GM23338 (cell line): Measurements from ENCODE around the gene VAV3.

ENCODE experiments used
- CREB1 ChIP-seq: fragments of 250-450 bp; sonication (Bioruptor Pico); IDR thresholded peaks from 2 replicates; pipeline ENCODE4 v1.5.0; 2020; ENCODE audit warnings: low read depth, mild to moderate bottlenecking, moderate library complexity
- EZH2 ChIP-seq: fragments of 200-600 bp; sonication (generic); IDR thresholded peaks from one replicate; pipeline ENCODE4 v1.8.0; 2017; ENCODE audit warnings: antibody characterized with exemption, mild to moderate bottlenecking, low read depth; ENCODE audit not compliant: unreplicated experiment
- EZH2phosphoT487 ChIP-seq: fragments of 200-600 bp; sonication (generic); IDR thresholded peaks from one replicate; pipeline ENCODE4 v1.8.1; 2018; ENCODE audit warnings: antibody characterized with exemption; ENCODE audit not compliant: unreplicated experiment
- JUNB ChIP-seq: IDR thresholded peaks from one replicate; pipeline ENCODE4 v1.6.1; 2016; ENCODE audit warnings: antibody characterized with exemption; ENCODE audit not compliant: unreplicated experiment
- POLR2AphosphoS5 ChIP-seq: IDR thresholded peaks from 2 replicates; pipeline ENCODE4 v1.6.1; 2016; ENCODE audit warnings: antibody characterized with exemption, low read depth
- ZNF114 ChIP-seq: fragments of 250-450 bp; sonication (Bioruptor Pico); IDR thresholded peaks from 2 replicates; pipeline ENCODE4 v1.5.0; 2020; ENCODE audit warnings: mild to moderate bottlenecking, moderate library complexity
- TF ChIP-seq, protein P1 (sequence below), 2 experiments: fragments of 200-600 bp in 1 of 2; sonication (generic) in 1 of 2; conservative IDR thresholded peaks; 2 replicates each; pipeline versions ENCODE4 v1.5.1 to v1.6.1; 2016 to 2017; ENCODE audit warnings: antibody characterized with exemption in 2 of 2, low read depth in 2 of 2, mild to moderate bottlenecking in 2 of 2, moderate library complexity in 1 of 2
- TF ChIP-seq, protein P2 (sequence below): IDR thresholded peaks from one replicate; pipeline ENCODE4 v1.6.1; 2018; ENCODE audit warnings: antibody characterized with exemption; ENCODE audit not compliant: unreplicated experiment
- TF ChIP-seq, protein P3 (sequence below): IDR thresholded peaks from 2 replicates; pipeline ENCODE4 v1.6.1; 2016; ENCODE audit warnings: antibody characterized with exemption
- TF ChIP-seq, protein P4 (sequence below): fragments of 250-450 bp; sonication (Bioruptor Pico); IDR thresholded peaks from 2 replicates; pipeline ENCODE4 v1.5.0; 2020; ENCODE audit warnings: mild to moderate bottlenecking, moderate library complexity

DNA sequence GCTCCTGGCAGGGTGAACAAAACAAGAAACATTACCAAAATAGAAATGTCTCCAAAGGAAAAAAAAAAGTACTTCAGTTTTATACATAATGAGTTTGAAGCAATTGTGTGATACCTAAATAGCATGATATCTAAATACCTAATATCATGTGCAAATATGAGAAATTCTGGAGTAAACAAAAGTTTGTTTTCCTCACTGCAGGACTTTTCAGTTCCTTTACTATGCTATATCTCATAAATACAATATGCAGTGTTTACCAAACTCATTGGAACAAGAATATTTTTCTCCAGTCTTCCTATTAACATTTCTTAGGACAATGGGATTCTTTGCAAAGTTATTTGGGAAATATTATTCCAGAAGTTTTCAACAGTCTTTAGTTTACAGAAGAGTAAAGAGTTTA is 98.1 kb downstream of the VAV3 start:
- TF ChIP-seq, protein P1, sequence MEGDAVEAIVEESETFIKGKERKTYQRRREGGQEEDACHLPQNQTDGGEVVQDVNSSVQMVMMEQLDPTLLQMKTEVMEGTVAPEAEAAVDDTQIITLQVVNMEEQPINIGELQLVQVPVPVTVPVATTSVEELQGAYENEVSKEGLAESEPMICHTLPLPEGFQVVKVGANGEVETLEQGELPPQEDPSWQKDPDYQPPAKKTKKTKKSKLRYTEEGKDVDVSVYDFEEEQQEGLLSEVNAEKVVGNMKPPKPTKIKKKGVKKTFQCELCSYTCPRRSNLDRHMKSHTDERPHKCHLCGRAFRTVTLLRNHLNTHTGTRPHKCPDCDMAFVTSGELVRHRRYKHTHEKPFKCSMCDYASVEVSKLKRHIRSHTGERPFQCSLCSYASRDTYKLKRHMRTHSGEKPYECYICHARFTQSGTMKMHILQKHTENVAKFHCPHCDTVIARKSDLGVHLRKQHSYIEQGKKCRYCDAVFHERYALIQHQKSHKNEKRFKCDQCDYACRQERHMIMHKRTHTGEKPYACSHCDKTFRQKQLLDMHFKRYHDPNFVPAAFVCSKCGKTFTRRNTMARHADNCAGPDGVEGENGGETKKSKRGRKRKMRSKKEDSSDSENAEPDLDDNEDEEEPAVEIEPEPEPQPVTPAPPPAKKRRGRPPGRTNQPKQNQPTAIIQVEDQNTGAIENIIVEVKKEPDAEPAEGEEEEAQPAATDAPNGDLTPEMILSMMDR (conservative IDR thresholded peaks at IDR 0.05; ENCODE audit: low read depth in 2 of 2), result no peak
- TF ChIP-seq POLR2AphosphoS5 (no peak), EZH2phosphoT487 (no peak), CREB1 (CRISPR knock-in tag) (no peak), EZH2 (no peak), JUNB (no peak), ZNF114 (CRISPR knock-in tag) (no peak)
- TF ChIP-seq, protein P2, sequence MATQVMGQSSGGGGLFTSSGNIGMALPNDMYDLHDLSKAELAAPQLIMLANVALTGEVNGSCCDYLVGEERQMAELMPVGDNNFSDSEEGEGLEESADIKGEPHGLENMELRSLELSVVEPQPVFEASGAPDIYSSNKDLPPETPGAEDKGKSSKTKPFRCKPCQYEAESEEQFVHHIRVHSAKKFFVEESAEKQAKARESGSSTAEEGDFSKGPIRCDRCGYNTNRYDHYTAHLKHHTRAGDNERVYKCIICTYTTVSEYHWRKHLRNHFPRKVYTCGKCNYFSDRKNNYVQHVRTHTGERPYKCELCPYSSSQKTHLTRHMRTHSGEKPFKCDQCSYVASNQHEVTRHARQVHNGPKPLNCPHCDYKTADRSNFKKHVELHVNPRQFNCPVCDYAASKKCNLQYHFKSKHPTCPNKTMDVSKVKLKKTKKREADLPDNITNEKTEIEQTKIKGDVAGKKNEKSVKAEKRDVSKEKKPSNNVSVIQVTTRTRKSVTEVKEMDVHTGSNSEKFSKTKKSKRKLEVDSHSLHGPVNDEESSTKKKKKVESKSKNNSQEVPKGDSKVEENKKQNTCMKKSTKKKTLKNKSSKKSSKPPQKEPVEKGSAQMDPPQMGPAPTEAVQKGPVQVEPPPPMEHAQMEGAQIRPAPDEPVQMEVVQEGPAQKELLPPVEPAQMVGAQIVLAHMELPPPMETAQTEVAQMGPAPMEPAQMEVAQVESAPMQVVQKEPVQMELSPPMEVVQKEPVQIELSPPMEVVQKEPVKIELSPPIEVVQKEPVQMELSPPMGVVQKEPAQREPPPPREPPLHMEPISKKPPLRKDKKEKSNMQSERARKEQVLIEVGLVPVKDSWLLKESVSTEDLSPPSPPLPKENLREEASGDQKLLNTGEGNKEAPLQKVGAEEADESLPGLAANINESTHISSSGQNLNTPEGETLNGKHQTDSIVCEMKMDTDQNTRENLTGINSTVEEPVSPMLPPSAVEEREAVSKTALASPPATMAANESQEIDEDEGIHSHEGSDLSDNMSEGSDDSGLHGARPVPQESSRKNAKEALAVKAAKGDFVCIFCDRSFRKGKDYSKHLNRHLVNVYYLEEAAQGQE, result no peak
- TF ChIP-seq, protein P3, sequence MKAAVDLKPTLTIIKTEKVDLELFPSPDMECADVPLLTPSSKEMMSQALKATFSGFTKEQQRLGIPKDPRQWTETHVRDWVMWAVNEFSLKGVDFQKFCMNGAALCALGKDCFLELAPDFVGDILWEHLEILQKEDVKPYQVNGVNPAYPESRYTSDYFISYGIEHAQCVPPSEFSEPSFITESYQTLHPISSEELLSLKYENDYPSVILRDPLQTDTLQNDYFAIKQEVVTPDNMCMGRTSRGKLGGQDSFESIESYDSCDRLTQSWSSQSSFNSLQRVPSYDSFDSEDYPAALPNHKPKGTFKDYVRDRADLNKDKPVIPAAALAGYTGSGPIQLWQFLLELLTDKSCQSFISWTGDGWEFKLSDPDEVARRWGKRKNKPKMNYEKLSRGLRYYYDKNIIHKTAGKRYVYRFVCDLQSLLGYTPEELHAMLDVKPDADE, result no peak
- TF ChIP-seq, protein P4, sequence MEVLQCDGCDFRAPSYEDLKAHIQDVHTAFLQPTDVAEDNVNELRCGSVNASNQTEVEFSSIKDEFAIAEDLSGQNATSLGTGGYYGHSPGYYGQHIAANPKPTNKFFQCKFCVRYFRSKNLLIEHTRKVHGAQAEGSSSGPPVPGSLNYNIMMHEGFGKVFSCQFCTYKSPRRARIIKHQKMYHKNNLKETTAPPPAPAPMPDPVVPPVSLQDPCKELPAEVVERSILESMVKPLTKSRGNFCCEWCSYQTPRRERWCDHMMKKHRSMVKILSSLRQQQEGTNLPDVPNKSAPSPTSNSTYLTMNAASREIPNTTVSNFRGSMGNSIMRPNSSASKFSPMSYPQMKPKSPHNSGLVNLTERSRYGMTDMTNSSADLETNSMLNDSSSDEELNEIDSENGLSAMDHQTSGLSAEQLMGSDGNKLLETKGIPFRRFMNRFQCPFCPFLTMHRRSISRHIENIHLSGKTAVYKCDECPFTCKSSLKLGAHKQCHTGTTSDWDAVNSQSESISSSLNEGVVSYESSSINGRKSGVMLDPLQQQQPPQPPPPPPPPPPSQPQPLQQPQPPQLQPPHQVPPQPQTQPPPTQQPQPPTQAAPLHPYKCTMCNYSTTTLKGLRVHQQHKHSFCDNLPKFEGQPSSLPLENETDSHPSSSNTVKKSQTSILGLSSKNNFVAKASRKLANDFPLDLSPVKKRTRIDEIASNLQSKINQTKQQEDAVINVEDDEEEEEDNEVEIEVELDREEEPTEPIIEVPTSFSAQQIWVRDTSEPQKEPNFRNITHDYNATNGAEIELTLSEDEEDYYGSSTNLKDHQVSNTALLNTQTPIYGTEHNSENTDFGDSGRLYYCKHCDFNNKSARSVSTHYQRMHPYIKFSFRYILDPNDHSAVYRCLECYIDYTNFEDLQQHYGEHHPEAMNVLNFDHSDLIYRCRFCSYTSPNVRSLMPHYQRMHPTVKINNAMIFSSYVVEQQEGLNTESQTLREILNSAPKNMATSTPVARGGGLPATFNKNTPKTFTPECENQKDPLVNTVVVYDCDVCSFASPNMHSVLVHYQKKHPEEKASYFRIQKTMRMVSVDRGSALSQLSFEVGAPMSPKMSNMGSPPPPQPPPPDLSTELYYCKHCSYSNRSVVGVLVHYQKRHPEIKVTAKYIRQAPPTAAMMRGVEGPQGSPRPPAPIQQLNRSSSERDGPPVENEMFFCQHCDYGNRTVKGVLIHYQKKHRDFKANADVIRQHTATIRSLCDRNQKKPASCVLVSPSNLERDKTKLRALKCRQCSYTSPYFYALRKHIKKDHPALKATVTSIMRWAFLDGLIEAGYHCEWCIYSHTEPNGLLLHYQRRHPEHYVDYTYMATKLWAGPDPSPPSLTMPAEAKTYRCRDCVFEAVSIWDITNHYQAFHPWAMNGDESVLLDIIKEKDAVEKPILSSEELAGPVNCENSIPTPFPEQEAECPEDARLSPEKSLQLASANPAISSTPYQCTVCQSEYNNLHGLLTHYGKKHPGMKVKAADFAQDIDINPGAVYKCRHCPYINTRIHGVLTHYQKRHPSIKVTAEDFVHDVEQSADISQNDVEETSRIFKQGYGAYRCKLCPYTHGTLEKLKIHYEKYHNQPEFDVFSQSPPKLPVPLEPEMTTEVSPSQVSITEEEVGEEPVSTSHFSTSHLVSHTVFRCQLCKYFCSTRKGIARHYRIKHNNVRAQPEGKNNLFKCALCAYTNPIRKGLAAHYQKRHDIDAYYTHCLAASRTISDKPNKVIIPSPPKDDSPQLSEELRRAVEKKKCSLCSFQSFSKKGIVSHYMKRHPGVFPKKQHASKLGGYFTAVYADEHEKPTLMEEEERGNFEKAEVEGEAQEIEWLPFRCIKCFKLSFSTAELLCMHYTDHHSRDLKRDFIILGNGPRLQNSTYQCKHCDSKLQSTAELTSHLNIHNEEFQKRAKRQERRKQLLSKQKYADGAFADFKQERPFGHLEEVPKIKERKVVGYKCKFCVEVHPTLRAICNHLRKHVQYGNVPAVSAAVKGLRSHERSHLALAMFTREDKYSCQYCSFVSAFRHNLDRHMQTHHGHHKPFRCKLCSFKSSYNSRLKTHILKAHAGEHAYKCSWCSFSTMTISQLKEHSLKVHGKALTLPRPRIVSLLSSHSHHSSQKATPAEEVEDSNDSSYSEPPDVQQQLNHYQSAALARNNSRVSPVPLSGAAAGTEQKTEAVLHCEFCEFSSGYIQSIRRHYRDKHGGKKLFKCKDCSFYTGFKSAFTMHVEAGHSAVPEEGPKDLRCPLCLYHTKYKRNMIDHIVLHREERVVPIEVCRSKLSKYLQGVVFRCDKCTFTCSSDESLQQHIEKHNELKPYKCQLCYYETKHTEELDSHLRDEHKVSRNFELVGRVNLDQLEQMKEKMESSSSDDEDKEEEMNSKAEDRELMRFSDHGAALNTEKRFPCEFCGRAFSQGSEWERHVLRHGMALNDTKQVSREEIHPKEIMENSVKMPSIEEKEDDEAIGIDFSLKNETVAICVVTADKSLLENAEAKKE (CRISPR knock-in tag), result no peak
